WERI-Rb-1 (cell line): Measurements from ENCODE around the gene WNT7B.
A peak's percentile ranks its signal among the peaks of the same experiment; 100 is the strongest.

ENCODE experiments used
- DNase-seq: peaks from one replicate; pipeline ENCODE4 v3.0.0-alpha.2; 2020
- H3K27ac ChIP-seq: fragments of 250-450 bp; sonication (Bioruptor Pico); 2 replicates; pipeline ENCODE4 v1.5.1; 2020; ENCODE audit warnings: mild to moderate bottlenecking, moderate library complexity
- H3K27me3 ChIP-seq: fragments of 250-450 bp; sonication (Bioruptor Pico); 2 replicates; pipeline ENCODE4 v1.5.1; 2021; ENCODE audit warnings: mild to moderate bottlenecking, low read depth, moderate library complexity; ENCODE audit not compliant: insufficient read depth, severe bottlenecking
- H3K36me3 ChIP-seq: fragments of 250-450 bp; sonication (Bioruptor Pico); 2 replicates; pipeline ENCODE4 v1.5.1; 2020; ENCODE audit warnings: mild to moderate bottlenecking, moderate library complexity
- H3K4me3 ChIP-seq: 2 replicates; pipeline ENCODE4 v1.5.1; 2011; ENCODE audit warnings: low read depth, mild to moderate bottlenecking, control low read depth, low read length
- H3K9me3 ChIP-seq: fragments of 250-450 bp; sonication (Bioruptor Pico); 2 replicates; pipeline ENCODE4 v1.5.1; 2021; ENCODE audit warnings: mild to moderate bottlenecking, moderate library complexity; ENCODE audit not compliant: severe bottlenecking
- CTCF ChIP-seq: IDR thresholded peaks from 2 replicates; pipeline ENCODE4 v1.5.1; 2011; ENCODE audit warnings: low read depth, mild to moderate bottlenecking, control low read depth, inconsistent platforms, low read length

Gene WNT7B

GRCh38 chr22:45991098-45991497 is 14.1 kb upstream of the WNT7B start:
- no peaks in the 10 kb centered on the region for H3K36me3 ChIP-seq
- H3K27ac ChIP-seq: no peak overlapping the region
- H3K4me3 ChIP-seq: no peak overlapping the region
- H3K9me3 ChIP-seq: peaks cover 8% of the 10 kb centered on the region
- no peak for TF ChIP-seq CTCF
- no peaks in the 10 kb centered on the region for H3K27me3 ChIP-seq
- peak; percentile 46 for DNase-seq

- H3K36me3 ChIP-seq: no peaks in the 10 kb centered on the region
- no peaks in the 10 kb centered on the region for H3K27me3 ChIP-seq
- DNase-seq: no peak
- H3K9me3 ChIP-seq: peaks cover 19% of the 10 kb centered on the region
- no peak overlapping the region for H3K4me3 ChIP-seq
- no peak for TF ChIP-seq CTCF
- no peak overlapping the region for H3K27ac ChIP-seq
These were observed 10.3 kb upstream of the WNT7B start for GRCh38 chr22:45987136-45987861.

- H3K4me3 ChIP-seq: no peak overlapping the region
- H3K36me3 ChIP-seq: no peaks in the 10 kb centered on the region
- DNase-seq: no peak
- H3K9me3 ChIP-seq: peaks cover 19% of the 10 kb centered on the region
- H3K27ac ChIP-seq: no peak overlapping the region
- TF ChIP-seq CTCF: no peak
- no peaks in the 10 kb centered on the region for H3K27me3 ChIP-seq
These were observed 7.5 kb upstream of the WNT7B start for GRCh38 chr22:45984316-45984916.

GRCh38 chr22:45983797-45984196 is 6.8 kb upstream of the WNT7B start:
- Histone ChIP-seq H3K4me3 (no peak overlapping the region), H3K9me3 (peaks cover 19% of the 10 kb centered on the region), H3K27ac (no peak overlapping the region), H3K36me3 (no peaks in the 10 kb centered on the region), H3K27me3 (no peaks in the 10 kb centered on the region)
- no peak for TF ChIP-seq CTCF
- no peak for DNase-seq

- TF ChIP-seq CTCF: no peak
- DNase-seq: no peak
- Histone ChIP-seq H3K9me3 (peaks cover 7% of the 10 kb centered on the region), H3K27ac (no peak overlapping the region), H3K27me3 (peaks cover 16% of the 10 kb centered on the region), H3K4me3 (no peak overlapping the region), H3K36me3 (no peaks in the 10 kb centered on the region)
These were observed 3.8 kb upstream of the WNT7B start for GRCh38 chr22:45980761-45981160.

- Histone ChIP-seq H3K27me3 (peaks cover 22% of the 10 kb centered on the region), H3K4me3 (no peak overlapping the region), H3K27ac (no peak overlapping the region), H3K36me3 (no peaks in the 10 kb centered on the region), H3K9me3 (peaks cover 2% of the 10 kb centered on the region)
- no peak for DNase-seq
- TF ChIP-seq CTCF: no peak
These were observed 3.3 kb upstream of the WNT7B start for GRCh38 chr22:45980268-45980570.
